ENCODE results near the gene LOXL4.
A peak's percentile ranks its signal among the peaks of the same experiment; 100 is the strongest.

Gene LOXL4

DNA sequence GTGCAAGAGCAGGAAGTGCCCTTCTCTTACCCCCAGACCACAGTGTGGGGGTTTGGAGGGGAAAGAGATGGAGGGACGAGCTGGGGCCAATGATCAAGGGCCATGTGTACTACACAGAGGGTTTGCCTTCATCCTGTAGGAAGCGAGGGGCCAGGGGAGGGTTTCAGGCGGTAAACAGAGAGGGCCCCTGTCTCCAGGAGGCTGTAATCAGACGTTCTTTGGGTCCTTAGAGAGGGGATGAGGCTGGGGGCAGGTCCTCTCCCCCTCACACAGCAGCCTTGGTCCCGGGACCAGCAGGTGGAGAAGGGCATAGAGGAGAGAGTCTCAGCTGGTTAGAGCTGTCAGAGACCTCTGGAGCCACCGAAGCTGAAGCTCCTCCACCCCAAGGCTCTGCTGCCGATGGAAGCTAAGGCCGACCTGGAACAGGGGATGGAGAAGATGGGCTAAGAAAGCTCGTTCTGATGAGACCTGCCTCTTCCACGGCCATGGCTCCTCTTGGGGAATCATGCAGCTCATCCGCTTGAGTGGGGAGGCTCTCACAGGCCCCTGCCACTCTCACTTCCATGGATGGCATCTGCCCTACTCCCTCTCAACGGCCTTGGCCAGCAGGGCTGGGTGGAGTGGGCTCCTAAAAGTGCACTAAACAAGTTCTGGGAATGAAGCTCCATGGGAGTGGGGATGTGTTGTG is 3.5 kb downstream of the LOXL4 start:
- DNase-seq (ENCODE audit: low spot score) = no peak

DNA sequence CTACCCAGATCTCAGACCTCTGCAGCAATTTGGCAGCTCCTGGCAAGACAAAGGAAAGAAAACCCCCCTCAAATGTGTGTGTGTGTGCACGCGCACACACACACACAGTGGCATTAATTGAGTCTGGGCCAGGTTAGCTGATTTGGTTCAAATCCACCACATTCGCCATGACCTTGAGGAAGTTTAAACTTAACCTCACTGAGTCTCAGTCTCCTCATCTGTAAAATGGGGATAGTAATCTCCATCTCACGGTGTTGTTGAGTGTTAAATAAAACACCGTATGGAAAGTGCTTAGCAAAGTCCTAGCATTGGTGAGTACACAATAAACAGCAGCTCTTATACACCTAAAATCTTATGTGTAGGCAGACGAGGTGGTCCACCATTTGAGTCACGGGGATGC is 4.9 kb downstream of the LOXL4 start:
- no peak for DNase-seq (ENCODE audit: low spot score)

DNA sequence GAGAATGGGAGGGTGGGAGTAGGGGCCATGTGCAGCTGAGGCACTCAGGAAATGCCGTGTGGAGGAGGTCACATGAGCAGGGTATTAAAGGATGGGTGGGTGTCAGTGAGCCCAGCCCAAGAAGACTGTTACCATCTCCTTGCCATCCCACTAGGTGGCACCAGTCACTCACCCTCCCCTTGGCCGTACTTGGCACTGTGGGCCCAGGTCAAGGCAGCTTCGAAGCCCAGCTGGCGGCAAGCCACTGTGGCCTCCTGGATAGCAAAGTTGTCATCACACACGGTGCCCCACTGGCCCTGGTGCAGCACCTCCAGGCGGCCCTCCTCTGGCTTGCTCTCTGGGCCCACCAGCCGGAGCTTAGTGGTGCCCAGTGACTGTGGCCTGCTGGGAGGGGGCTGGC is 5.4 kb downstream of the LOXL4 start:
- DNase-seq (ENCODE audit: low spot score) = peak; percentile 25

DNA sequence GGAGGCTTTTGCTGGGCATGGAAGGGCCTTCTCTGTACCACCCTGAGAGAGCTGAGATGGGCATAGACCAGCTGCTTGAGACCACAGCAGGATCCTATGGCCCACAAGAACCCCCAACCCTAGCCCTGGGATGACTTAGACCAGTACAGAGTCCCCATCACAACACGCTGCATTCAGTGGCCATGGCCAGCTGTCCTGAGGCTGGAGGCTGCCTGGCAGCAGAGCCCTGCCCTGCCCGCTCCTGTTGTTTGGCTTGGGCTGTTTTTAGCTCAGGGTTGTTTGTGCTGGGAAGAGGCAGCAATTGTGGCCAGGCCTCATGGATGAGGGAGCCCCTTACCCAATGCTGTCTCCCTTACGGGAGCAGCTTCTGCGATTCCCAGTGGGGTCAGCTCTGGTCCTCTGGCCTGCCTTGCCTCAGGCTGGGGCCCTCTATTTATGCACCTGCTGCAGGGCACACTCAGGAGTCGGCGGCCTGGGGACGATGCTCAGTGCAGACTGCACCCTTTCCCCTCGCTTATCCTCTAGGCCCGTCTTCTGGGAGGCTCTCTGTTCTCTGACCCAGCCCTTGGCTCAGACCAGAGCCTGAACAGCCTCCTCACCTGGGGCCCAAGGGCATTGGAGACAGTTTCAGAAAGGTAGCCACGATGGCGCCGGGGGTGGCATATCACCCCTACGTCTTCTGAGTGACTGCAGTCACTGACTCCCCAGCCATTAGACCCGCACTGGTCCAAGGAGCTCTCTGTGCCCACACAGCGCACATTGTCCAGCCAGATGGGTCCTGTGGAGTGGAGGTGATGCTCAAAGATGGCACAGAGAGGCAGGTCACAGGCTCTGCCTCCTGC is 6.3 kb downstream of the LOXL4 start:
- DNase-seq (ENCODE audit: low spot score) = no peak

DNA sequence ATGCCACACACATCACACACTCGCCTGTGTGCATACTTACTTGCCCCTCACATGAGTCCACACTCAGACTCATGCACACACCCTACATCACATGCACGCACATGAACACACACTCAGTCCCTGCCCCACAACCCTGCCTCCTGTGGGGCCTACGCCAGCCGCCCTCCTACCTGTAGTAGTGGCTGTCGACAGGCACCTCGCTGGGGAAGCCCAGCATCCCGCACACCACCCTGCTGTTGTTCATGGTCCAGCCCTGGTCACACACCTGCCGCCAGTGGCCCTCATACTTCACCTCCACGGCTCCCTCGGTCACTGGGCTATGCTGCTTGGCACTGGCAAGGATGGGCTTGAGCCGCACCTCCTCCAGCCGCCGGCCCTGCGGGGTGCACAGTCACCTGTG is 7.2 kb downstream of the LOXL4 start:
- no peak for DNase-seq (ENCODE audit: low spot score)

DNA sequence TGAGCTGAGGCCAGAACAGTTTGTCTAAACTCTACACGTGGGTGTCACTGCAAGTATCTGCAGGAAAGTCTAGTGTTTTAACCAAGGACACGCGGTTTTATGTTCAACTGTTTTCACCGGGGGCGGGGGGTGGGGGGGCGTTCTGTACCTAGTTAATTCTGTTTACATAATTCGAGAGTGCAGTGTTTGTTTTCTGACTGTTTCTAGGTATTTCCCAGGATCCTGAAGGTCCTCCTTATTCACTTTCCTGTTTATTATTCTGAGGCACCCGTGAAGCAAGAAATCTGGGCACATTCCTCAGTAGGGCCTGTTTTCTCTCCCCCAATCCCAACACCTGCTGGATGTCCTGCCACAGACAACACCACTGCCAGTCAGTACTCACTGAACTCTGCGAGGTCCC is 7.6 kb downstream of the LOXL4 start:
- no peak for DNase-seq (ENCODE audit: low spot score)

DNA sequence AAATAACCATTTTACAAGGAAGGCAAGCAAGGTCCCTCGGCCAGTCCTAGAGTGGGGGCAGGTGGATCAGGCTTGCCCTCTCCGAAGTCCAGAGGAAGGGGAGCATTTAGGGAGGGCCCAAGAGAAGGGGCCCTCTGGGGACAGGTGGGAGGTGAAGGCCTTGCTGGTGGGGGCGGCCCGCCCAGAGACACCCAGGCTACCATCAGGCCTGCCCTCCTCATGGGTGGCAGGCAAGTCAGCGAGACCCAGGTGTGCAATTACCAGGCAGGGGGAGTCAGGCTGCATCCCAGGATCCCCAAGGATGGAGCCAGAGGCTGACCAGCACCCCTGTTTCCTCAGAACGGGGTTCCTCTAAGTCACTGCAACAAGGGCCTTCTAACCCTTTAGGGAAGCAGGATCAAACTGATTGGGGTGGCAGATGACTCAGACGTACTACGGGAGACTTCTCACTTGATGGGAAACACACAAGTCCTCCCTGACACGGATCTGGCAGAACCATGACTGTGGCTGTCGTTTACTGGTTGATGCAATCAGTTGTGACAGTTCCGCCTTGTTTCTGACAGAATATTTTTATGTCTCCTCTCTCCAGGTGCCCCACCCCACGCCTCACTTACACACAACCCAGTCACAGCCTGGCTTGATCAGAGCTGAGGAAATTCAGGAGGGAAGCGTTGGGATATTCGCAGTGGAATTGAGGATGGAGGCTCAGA is 8.2 kb downstream of the LOXL4 start:
- DNase-seq (ENCODE audit: low spot score) = no peak

DNA sequence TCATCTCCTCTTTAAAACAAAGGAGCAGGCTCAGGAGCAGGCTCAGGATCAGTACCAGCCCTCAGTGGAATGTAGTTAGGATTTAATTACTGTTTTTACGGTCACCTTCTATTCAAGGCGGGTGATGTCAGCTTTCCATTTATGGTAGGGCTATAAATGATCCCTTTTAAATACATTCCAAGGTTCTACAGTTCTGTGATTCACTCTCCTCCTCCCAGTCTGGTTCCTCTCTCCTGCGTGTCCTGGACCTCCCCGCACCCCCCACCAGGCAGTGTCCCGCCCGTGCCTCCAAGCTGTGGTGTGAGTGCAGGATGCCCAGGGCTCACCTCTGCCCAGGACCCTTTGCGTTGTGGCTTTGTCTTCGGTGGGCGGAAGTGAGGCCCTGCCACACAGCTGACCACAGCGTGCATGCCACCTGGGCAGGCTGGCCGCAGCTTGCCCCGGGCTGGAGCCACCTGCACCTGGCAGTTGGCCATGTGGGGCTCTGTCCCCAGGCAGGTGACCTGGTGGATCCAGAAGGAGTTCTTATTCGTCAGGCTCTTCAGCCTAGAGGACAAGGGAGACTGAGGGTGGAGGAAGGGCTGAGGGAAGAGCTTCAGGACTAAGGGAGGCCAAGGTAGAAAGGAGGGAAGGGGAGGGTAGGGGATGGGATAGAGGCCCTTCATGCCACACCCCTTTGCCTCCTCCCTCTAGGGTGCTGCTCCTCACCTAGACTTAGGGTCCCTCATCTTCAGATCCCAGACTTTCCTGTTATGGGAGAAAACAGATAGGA is 9.1 kb downstream of the LOXL4 start:
- no peak for DNase-seq (ENCODE audit: low spot score)

DNA sequence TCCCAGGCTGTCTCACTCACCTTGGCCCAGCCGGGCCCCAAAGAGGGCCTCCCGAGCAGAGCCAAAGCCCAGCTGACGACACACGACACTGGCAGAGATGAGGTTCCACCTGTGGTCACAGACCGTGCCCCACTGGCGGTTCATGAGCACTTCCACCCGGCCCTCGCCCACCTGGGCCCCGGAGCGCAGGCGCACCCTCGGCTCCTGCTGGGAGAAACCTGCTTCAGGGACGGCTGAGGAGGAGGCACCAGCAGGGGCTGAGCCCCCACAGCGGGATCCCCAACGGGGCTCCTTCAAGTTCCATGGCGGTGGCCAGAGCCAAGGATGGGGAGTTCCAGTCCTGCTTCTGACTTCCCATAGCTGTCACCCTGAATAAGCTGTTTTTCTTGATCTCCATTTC is 10.0 kb downstream of the LOXL4 start:
- DNase-seq (ENCODE audit: low spot score) = no peak

DNA sequence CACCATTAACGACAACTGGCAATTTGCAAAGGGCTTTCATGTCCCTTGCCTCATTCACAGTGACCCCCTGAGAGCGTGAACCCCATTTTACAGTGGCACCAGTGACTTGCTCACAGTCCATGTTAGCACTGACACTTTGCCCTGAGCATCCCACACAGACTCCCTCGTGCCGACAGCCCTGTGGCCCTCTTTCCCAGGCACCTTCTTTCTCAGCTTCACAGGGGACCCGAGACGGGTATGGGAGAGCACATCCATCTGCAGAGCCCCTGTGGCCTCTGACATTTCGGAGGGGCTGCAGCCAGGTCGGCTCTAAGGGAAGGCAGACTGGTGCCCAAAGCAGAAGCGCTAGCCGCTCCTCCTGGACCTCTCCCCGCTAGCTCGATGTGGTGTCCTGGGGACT is 10.8 kb downstream of the LOXL4 start:
- DNase-seq (ENCODE audit: low spot score) = no peak

DNA sequence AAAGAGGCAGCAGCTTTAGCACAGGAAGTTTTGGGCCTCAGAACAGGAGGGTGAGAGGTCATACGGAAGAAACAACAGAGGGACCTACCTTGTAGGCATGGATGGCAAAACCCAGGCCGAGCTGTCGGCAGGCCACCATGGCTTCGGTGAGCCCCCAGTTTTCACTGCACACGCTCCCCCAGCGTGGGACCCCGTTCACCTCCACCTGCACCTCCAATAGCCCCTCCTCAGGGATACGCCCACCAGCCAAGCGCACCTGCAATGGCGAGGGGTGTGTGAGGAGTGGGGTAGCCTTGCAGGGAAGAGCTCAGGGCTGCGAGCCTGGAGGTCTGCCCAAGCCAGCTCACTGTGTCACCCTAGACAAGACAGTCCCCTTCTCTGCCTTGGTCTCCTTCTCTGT is 11.3 kb downstream of the LOXL4 start:
- no peak for DNase-seq (ENCODE audit: low spot score)

DNA sequence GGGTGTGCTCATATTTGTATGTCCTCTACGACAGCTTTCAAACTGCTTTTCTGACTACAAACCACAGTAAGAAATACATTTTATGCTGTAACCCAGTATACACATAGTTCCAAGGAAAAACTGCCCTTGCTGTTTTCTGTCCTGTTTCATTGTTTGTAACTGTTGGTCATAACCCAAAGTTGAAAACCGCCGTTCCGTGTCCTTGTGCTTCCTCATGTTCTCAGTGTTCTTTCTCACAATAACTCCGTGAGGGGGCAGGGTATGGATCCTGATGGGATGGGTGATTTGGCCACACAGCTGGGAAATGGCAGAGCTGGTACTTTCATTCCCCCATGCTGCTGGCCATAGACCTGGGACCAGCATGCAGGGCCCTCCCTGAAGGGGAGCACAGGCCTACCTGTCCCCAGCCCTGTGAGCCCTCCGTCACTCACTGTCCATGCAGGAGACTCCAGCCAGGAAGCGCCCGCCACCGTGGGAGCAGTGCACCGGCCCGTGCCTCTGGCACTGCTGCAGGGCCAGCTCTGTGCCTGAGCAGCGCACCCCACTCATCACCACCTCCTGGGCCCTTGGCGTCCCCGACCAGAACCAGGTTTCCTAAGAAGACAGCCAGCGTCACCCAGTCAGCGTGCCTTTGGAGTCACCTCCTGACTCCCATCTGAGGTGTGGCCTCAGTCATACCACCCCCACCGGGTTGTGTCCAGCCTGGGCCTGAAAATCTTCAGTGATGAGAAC is 12.7 kb downstream of the LOXL4 start:
- DNase-seq (ENCODE audit: low spot score) = no peak

DNA sequence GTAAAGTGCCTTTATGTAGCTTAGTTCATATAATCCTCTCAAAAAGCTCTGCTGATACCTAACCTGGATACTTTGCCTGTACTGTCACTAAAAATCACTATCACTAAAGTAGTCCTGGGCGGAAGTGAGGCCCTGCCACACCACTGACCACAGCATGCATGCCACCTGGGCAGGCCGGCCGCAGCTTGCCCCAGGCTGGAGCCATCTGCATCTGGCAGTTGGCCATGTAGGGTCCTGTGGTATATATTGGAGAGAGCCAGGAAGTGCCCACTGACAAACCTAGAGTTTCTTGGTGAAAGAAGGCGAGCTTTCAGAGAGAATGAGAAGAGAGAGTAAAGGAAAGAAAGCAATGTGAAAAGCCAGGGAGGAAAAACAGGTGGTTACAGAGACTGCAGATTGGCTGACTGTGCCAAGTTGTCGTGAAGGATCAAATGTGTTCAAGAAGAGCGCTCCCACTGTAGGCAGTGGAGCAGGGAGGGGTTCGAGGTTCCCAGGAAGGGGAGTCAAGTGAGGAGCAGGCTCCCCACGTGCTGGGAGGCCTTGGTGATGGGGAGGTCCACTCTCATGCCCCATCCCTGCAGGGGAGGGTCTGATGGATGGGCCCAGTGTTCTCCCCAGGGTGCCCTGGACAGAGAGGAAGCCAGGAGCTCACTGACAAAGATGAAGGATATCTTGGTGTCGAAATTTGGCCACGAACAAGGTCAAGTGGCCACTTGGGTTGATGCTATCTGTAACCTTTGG is 13.6 kb downstream of the LOXL4 start:
- no peak for DNase-seq (ENCODE audit: low spot score)

DNA sequence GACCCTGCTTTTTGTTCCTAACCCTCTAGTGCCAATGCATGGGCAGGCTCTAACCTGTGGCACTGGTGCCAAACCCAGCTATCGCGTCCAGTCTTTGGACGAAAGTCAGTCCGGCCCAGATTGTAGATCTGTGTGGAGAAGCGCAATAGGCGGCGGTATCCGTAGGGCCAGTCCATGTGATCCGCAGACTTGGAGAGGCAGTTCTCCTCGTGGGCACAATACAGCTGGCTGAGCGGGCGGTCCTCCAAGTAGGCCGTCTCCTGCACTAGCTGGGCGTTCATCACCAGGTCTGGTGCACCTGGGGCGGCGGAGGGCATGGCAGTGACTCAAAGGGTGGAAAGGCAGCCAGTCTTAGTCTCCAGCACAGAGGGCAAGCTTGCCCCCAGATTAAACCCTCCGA is 14.5 kb downstream of the LOXL4 start:
- no peak for DNase-seq (ENCODE audit: low spot score)

DNA sequence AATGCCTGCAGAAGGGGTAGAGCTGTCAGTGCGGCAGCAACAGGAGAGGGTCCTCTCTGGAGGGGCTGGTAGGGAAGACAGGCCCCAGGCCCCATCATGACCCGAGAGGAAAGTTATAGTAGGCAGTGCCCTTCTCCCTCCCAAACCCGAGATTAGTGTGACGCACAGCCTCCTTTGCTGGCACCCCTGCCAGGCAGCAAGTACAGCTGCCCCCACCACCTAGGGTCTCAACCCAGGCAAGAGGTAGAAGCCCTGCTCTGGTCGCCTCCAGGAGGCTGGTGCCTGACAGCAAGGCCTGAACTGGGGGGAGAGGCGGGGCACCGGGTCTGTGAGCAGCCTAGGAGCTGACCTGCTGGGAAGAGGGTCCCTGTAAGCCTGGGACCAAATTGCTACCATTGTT is 15.5 kb downstream of the LOXL4 start:
- no peak for DNase-seq (ENCODE audit: low spot score)

DNA sequence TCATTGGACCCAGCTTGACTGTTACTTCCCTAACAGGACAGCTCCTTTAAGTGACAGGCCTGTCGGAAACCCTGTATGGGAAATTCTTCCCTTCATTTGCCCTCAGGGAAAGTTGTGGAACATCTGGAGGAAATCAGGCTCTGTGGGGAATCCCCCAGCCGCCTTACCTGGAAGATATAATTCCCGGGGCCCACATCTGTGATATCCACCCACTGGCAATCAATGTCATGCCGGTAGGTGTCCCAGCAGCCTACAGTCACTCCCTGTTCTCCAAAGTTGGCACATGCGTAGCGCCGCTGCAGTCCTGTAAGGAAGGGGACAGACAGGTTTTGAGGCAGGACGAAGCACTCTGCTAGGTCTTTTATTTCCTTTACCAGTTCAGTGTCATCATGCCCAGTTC is 16.6 kb downstream of the LOXL4 start:
- no peak for DNase-seq (ENCODE audit: low spot score)

DNA sequence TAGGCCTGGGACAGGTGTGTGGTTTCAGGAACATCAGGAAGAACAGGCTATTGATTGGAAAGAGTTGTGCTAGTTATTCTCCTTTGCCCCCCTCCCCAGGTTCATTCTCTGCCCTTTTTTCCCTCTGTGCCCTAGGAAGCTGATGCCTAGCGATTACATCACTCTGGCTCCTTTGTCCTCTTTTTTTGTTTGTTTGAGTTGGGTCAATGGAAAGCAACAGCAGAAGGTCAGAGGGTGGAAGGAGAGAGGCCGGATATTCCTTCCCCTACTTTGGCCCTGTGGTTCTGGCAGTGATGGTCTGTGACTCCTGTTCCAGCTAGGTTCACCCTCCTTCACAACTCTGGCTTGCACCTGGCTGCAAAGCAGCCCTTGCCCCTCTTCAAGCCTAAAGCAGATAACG is 18.9 kb downstream of the LOXL4 start:
- DNase-seq (ENCODE audit: low spot score) = no peak

DNA sequence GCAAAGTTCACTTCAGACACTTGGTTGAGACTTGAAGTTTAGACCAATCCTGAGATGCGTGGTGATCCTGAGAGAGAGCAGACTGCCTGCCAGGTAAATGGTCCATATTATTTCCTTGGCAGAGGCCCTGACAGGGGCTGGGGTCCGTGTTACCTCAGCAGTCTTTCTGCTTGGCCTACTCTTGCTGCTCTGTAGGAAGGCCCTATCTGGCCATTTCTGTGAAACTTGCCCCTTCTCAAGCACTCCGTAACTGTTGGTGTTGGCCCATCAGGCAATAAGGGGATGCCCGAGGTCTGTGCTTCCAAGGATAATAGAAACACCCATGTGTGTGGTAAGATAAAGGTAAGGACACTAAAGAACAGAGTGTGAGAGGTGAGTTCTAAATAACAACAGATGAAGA is 20.0 kb downstream of the LOXL4 start:
- DNase-seq (ENCODE audit: low spot score) = no peak

DNA sequence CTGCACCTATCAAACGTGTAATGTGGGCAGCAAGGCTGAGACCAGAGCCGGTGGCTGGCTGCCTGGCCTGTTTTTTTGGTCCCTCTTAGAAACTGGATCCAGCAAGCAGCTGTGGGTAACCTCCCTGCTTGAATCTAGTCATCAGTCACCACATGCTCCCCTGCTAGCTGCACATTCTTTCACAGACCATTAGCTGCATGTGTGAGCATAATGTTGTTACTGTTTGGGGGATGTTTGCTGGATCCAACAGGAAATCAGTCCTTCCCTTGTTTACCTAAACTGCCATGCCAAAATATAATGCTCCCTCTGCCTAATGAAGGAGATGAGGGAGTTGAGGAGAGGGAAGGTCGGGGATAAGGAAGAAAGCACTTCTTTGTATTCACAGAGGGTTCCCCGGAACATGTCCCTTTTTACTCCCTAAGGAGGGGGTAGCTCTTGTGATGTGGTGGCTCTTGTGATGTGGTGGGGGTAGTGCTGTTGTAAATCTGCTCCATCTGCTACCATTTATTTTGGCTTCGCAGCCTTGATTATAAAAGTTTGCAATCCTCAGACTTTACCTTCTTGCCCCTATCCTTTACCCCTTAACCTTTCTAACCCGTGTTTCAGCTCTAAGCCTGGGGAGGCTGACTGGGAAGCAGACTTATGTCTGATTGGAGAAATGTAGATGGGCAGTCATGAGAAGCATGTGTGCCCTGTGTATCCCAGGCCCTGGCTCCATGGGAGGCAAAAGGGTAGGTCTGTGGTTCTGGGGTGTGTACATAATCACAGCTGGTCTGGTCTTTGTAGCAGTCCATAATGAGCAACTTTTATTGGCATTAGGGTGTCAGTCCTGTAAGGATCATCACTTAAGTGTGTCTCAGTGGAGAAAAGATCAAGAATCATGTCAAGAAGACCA is 20.8 kb downstream of the LOXL4 start:
- no peak for DNase-seq (ENCODE audit: low spot score)

DNA sequence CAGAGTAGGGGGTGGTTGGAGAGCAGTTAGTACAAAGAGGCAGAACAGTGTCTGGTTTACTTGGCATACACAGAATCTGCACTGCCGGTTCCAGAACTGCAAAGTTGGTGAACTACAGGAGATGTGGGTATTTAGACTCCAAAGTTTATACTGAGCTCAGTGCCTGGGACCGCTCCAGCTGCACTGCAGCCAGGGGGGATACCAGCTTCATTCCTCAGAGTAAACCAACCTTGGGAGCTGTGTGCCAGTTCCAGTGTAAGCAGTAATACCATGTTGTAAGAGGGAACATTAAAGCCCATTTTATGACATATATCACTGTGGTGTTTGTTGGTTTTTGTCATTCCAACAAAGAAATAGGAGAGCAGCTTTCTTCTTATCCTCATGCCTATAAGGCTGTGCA is 23.4 kb downstream of the LOXL4 start:
- DNase-seq (ENCODE audit: low spot score) = no peak
